ENCODE data around the gene CASTOR2.
"Not testable (repeated sequence)": the region's sequence is repeated elsewhere in the genome, so short reads cannot be mapped to it uniquely, and the experiment has no call there.

Gene CASTOR2

DNA sequence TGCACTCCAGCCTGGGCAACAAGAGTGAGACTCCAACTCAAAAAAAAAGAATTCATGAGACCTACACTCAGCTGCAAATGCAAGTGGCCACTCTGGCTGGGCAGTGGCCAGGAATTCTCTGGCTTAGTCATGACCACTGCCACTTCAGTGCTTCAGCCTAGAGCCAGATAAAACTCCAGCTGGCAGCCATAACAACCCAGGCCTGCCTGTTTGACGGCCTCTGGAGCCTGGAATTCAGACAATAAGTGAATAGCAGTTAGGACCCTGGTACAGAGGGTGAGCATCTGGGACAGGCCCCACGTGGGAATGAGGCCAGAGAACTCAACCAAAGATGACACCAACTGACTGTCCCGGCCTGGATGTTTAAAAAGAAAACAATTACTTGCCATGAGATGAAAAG, 90.2 kb downstream of the CASTOR2 start:
- peak; percentile 79 for DNase-seq (ENCODE audit: low read depth)

GRCh38 chr7:75055155-75055554, 90.7 kb downstream of the CASTOR2 start:
- DNase-seq (ENCODE audit: low read depth), result no peak

GRCh38 chr7:75055830-75056772, 91.6 kb downstream of the CASTOR2 start:
- peak; percentile 57 for DNase-seq (ENCODE audit: low read depth)

- no peak for DNase-seq (ENCODE audit: low read depth)
These were observed 93.9 kb downstream of the CASTOR2 start for GRCh38 chr7:75058406-75058805.

GRCh38 chr7:75064291-75064690, 99.8 kb downstream of the CASTOR2 start:
- no peak for DNase-seq (ENCODE audit: low read depth)

- DNase-seq (ENCODE audit: low read depth), result no peak
These were observed 100.3 kb downstream of the CASTOR2 start for GRCh38 chr7:75064801-75065200.

GRCh38 chr7:75066521-75066920, 102.0 kb downstream of the CASTOR2 start:
- DNase-seq (ENCODE audit: low read depth), result no peak

GRCh38 chr7:75072981-75073283, 108.4 kb downstream of the CASTOR2 start:
- no peak for DNase-seq (ENCODE audit: low read depth)

DNA sequence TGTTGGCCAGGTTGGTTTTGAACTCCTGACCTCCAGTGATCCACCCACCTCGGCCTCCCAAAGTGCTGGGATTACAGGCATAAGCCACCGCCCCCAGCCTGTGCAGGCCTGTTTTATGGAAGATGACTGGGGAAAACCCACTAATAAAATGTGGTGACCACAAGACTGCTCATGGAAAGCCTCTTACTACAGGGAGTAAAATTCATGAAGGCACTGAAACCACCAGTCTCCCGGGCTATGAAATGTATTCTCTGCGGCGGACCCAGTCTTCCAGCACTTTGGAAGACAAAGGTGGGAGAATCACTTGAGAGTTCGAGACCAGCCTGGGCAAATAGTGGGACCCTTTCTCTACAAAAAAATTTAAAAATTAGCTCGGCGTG, 109.7 kb downstream of the CASTOR2 start:
- DNase-seq (ENCODE audit: low read depth), result not testable (repeated sequence)
